Hepatocyte (in vitro differentiated cells): ENCODE results near the gene ZBTB21.

ENCODE experiments used
- EZH2 ChIP-seq: fragments of 200-600 bp; sonication (generic); IDR thresholded peaks from 2 replicates; pipeline ENCODE4 v1.6.1; 2016; ENCODE audit warnings: antibody characterized with exemption, mild to moderate bottlenecking, borderline replicate concordance
- TF ChIP-seq, protein P1 (sequence below): fragments of 200-600 bp; sonication (generic); IDR thresholded peaks from 2 replicates; pipeline ENCODE4 v1.5.1; 2016; ENCODE audit warnings: antibody characterized with exemption, mild to moderate bottlenecking; ENCODE audit not compliant: poor library complexity

DNA sequence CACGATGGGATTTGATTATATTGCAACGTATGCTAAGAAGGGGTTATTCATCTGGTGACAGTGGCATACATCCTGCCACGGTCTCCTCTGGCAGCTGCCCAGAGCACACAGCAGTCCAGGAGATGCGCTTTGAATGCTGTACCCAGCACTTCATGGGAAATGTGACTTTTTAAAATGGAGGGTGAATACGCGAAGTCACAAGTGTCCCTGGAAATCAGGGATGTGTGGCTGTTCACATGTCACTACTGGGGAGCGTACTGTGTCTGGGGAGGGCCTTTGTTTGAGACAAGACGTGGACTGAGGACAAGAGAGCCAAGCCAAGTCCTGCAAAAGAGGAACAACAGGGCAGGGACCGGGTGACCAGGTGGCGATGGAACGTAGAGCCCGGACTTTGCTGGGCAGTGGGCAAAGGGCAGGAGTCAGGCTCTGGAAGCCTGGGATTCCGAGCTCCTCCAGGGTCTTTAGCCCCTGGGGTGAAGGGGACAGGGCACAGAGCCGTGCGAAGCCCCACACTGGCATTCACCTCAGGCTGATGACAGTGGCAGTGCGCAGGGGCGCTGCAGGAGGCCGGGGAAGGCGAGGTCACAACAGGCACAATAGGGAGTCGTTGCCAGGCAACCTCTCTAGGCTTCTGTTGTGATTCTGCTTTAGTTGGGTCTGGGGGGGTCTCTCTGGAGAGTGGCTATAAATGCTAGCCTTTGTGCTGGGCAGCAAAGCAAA, 11.4 kb upstream of the ZBTB21 start:
- TF ChIP-seq, protein P1, sequence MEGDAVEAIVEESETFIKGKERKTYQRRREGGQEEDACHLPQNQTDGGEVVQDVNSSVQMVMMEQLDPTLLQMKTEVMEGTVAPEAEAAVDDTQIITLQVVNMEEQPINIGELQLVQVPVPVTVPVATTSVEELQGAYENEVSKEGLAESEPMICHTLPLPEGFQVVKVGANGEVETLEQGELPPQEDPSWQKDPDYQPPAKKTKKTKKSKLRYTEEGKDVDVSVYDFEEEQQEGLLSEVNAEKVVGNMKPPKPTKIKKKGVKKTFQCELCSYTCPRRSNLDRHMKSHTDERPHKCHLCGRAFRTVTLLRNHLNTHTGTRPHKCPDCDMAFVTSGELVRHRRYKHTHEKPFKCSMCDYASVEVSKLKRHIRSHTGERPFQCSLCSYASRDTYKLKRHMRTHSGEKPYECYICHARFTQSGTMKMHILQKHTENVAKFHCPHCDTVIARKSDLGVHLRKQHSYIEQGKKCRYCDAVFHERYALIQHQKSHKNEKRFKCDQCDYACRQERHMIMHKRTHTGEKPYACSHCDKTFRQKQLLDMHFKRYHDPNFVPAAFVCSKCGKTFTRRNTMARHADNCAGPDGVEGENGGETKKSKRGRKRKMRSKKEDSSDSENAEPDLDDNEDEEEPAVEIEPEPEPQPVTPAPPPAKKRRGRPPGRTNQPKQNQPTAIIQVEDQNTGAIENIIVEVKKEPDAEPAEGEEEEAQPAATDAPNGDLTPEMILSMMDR, result no peak
- TF ChIP-seq EZH2, result no peak
